OCI-LY7 (cell line): ENCODE measurements around the gene ABHD1.

Experiments
- EZH2phosphoT487 ChIP-seq: fragments of 200-600 bp; sonication (generic); IDR thresholded peaks from 2 replicates; pipeline ENCODE4 v1.6.1; 2018; ENCODE audit warnings: low read depth, borderline replicate concordance, mild to moderate bottlenecking, mixed run types, antibody characterized with exemption, low read length, moderate library complexity, mixed read lengths
- TF ChIP-seq, protein P1 (sequence below): fragments of 200-600 bp; sonication (generic); conservative IDR thresholded peaks from 2 replicates; pipeline ENCODE4 v1.5.1; 2014; ENCODE audit warnings: mild to moderate bottlenecking, antibody characterized with exemption, low read length, moderate library complexity, mixed read lengths

- TF ChIP-seq, protein P1, sequence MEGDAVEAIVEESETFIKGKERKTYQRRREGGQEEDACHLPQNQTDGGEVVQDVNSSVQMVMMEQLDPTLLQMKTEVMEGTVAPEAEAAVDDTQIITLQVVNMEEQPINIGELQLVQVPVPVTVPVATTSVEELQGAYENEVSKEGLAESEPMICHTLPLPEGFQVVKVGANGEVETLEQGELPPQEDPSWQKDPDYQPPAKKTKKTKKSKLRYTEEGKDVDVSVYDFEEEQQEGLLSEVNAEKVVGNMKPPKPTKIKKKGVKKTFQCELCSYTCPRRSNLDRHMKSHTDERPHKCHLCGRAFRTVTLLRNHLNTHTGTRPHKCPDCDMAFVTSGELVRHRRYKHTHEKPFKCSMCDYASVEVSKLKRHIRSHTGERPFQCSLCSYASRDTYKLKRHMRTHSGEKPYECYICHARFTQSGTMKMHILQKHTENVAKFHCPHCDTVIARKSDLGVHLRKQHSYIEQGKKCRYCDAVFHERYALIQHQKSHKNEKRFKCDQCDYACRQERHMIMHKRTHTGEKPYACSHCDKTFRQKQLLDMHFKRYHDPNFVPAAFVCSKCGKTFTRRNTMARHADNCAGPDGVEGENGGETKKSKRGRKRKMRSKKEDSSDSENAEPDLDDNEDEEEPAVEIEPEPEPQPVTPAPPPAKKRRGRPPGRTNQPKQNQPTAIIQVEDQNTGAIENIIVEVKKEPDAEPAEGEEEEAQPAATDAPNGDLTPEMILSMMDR, result peak; percentile 79
- TF ChIP-seq EZH2phosphoT487, result no peak
Measured at GRCh38 chr2:27133905-27134780, 10.5 kb downstream of the ABHD1 start, which contains the start of gene PREB.
